CD4-positive, alpha-beta T cell treated with Interleukin-4 for 4 hours (primary cell): ENCODE results near the gene CAPZA3.
"Not testable (repeated sequence)": the region's sequence is repeated elsewhere in the genome, so short reads cannot be mapped to it uniquely, and the experiment has no call there.

Experiments
- DNase-seq: peaks from one replicate; pipeline ENCODE4 v3.0.0-alpha.2; 2020

Gene CAPZA3

GRCh38 chr12:18754124-18754707 lies 16.3 kb downstream of the CAPZA3 start:
- DNase-seq = no peak

GRCh38 chr12:18755341-18755740 lies 17.4 kb downstream of the CAPZA3 start:
- no peak for DNase-seq

GRCh38 chr12:18766479-18766878 lies 28.6 kb downstream of the CAPZA3 start:
- not testable (repeated sequence) for DNase-seq

- DNase-seq = no peak
Measured at GRCh38 chr12:18782827-18783226, 44.9 kb downstream of the CAPZA3 start.

- DNase-seq = not testable (repeated sequence)
Measured at GRCh38 chr12:18785465-18785864, 47.5 kb downstream of the CAPZA3 start.
